HCT116 (cell line): ENCODE results near the gene ZNF423. TPM values are rescaled to one million over a fixed set of nuclear protein-coding genes. Genes with fewer than 3 reads are reported as not detected.

Experiments
- ATAC-seq: fragments of 200-7000 bp; cut with Tn5 transposase; 2 replicates; pipeline ENCODE4 v1.9.1; 2020; ENCODE audit warnings: mild to moderate bottlenecking, moderate library complexity
- BruUV-seq: library from RNA; stranded (reverse); fragments of 400-500 nt; replicated peaks from 2 replicates; lab custom pipeline; 2021; lab: Mats Ljungman, UMichigan
- CTCF ChIA-PET: fragments of 300-600 bp; sonication (Branson Sonifier 250); formaldehyde crosslinking; loops from one replicate; lab custom pipeline; 2021; ENCODE audit warnings: antibody characterized with exemption; lab: Charles Lee
- POLR2A ChIA-PET: fragments of 300-600, 350-600 bp; sonication (Branson Sonifier 250); formaldehyde crosslinking; loops from one replicate; lab custom pipeline; 2021; ENCODE audit warnings: antibody characterized with exemption; lab: Charles Lee
- RAD21 ChIA-PET, 2 experiments: fragments of 300-600 bp; sonication (Branson Sonifier 250); formaldehyde crosslinking; loops; one replicate each; lab custom pipeline; 2023; ENCODE audit warnings: low total read pairs in 2 of 2; ENCODE audit not compliant: uncharacterized antibody in 2 of 2, unreplicated experiment in 2 of 2, low non-redundant PET in 1 of 2; lab: Charles Lee
- DNase-seq: peaks from one replicate; pipeline ENCODE4 v3.0.0-alpha.2; 2010; ENCODE audit warnings: low read depth, low spot score
- H2AFZ ChIP-seq: fragments of 200-600 bp; shearing (Covaris generic), sonication (generic); 2 replicates; pipeline ENCODE4 v1.6.1; 2017; ENCODE audit warnings: low read depth, mixed run types, mixed read lengths, antibody characterized with exemption, low read length; ENCODE audit not compliant: poor library complexity, severe bottlenecking
- H3K27ac ChIP-seq: 2 replicates; pipeline ENCODE4 v1.5.1; 2012; ENCODE audit warnings: low read depth, low read length
- H3K27me3 ChIP-seq: fragments of 200-600 bp; sonication (generic); 2 replicates; pipeline ENCODE4 v1.6.1; 2016; ENCODE audit warnings: mixed run types, low read length, mixed read lengths; ENCODE audit not compliant: insufficient read depth
- H3K36me3 ChIP-seq, 2 experiments: fragments of 200-500 bp in 1 of 2; fragments of 200-600 bp in 1 of 2; sonication (Bioruptor generic) in 1 of 2; sonication (generic) in 1 of 2; 2 replicates each; pipeline versions ENCODE4 v1.5.1 to v1.6.1; 2014 to 2016; ENCODE audit warnings: low read length in 2 of 2, inconsistent platforms in 1 of 2, mixed read lengths in 1 of 2, mixed run types in 1 of 2; ENCODE audit not compliant: insufficient read depth in 2 of 2, control insufficient read depth in 1 of 2
- H3K4me1 ChIP-seq, 2 experiments: fragments of 200-600 bp in 1 of 2; sonication (generic) in 1 of 2; 2 replicates each; pipeline versions ENCODE4 v1.5.1 to v1.6.1; 2012 to 2017; ENCODE audit warnings: low read length in 2 of 2, inconsistent platforms in 1 of 2, mild to moderate bottlenecking in 1 of 2, mixed read lengths in 1 of 2, mixed run types in 1 of 2, moderate library complexity in 1 of 2; ENCODE audit not compliant: insufficient read depth in 2 of 2, control insufficient read depth in 1 of 2
- H3K4me2 ChIP-seq: fragments of 200-600 bp; sonication (generic); 2 replicates; pipeline ENCODE4 v1.6.1; 2017; ENCODE audit warnings: mixed run types, low read length, mixed read lengths
- H3K4me3 ChIP-seq, 2 experiments: fragments of 200-600 bp in 1 of 2; sonication (generic) in 1 of 2; replicated peaks in 1 of 2; 2 replicates each; pipeline ENCODE4 v1.5.1; 2011 to 2016; ENCODE audit warnings: low read length in 2 of 2, control low read depth in 1 of 2, low read depth in 1 of 2, mild to moderate bottlenecking in 1 of 2, mixed read lengths in 1 of 2, mixed run types in 1 of 2
- H3K79me2 ChIP-seq: fragments of 200-600 bp; sonication (generic); 2 replicates; pipeline ENCODE4 v1.6.1; 2017; ENCODE audit warnings: mild to moderate bottlenecking, mixed run types, low read length, moderate library complexity, mixed read lengths; ENCODE audit not compliant: insufficient read depth
- H3K9ac ChIP-seq: fragments of 200-600 bp; sonication (generic); 2 replicates; pipeline ENCODE4 v1.6.1; 2016; ENCODE audit warnings: low read length, mixed read lengths
- H3K9me2 ChIP-seq: fragments of 200-600 bp; sonication (generic), shearing (Covaris generic); 2 replicates; pipeline ENCODE4 v1.6.1; 2017; ENCODE audit warnings: mixed run types, mild to moderate bottlenecking, moderate library complexity; ENCODE audit not compliant: insufficient read depth
- H3K9me3 ChIP-seq, 2 experiments: fragments of 200-500 bp in 1 of 2; fragments of 200-600 bp in 1 of 2; sonication (Bioruptor generic) in 1 of 2; sonication (generic) in 1 of 2; 2 replicates each; pipeline ENCODE4 v1.6.1; 2014 to 2017; ENCODE audit warnings: low read length in 2 of 2, mixed read lengths in 2 of 2, inconsistent platforms in 1 of 2, low read depth in 1 of 2, mild to moderate bottlenecking in 1 of 2, mixed run types in 1 of 2, moderate library complexity in 1 of 2; ENCODE audit not compliant: control insufficient read depth in 1 of 2, insufficient read depth in 1 of 2
- H4K20me1 ChIP-seq: fragments of 200-600 bp; sonication (generic), shearing (Covaris generic); 2 replicates; pipeline ENCODE4 v1.6.1; 2017; ENCODE audit warnings: mixed run types, mild to moderate bottlenecking, moderate library complexity; ENCODE audit not compliant: insufficient read depth
- ATF3 ChIP-seq: IDR thresholded peaks from 2 replicates; pipeline ENCODE4 v1.6.1; 2012
- CBX3 ChIP-seq: IDR thresholded peaks from 2 replicates; pipeline ENCODE4 v1.6.1; 2012; ENCODE audit warnings: low read depth
- CEBPB ChIP-seq: IDR thresholded peaks from 2 replicates; pipeline ENCODE4 v1.6.1; 2012; ENCODE audit warnings: low read depth
- CTCF ChIP-seq, 3 experiments: fragments of 200-600 bp in 1 of 3; sonication (generic) in 1 of 3; IDR thresholded peaks in 2 of 3; conservative IDR thresholded peaks in 1 of 3; 2 replicates each; pipeline ENCODE4 v1.5.1; 2012 to 2017; ENCODE audit warnings: low read depth in 2 of 3, low read length in 2 of 3, antibody characterized with exemption in 1 of 3, borderline replicate concordance in 1 of 3, control low read depth in 1 of 3, mild to moderate bottlenecking in 1 of 3, mixed read lengths in 1 of 3, mixed run types in 1 of 3, moderate library complexity in 1 of 3; ENCODE audit not compliant: insufficient read depth in 1 of 3
- EZH2phosphoT487 ChIP-seq: fragments of 200-600 bp; IDR thresholded peaks from 2 replicates; pipeline ENCODE4 v1.6.1; 2018; ENCODE audit warnings: antibody characterized with exemption, borderline replicate concordance
- FOSL1 ChIP-seq: IDR thresholded peaks from 2 replicates; pipeline ENCODE4 v1.6.1; 2012; ENCODE audit warnings: low read depth
- JUND ChIP-seq: IDR thresholded peaks from 2 replicates; pipeline ENCODE4 v1.6.1; 2012
- MAX ChIP-seq: IDR thresholded peaks from 2 replicates; pipeline ENCODE4 v1.6.1; 2012
- POLR2A ChIP-seq: IDR thresholded peaks from 2 replicates; pipeline ENCODE4 v1.7.0; 2011; ENCODE audit warnings: borderline replicate concordance; ENCODE audit not compliant: insufficient read depth, insufficient read length; ENCODE audit errors: extremely low read depth
- POLR2AphosphoS5 ChIP-seq: IDR thresholded peaks from 2 replicates; pipeline ENCODE4 v1.6.1; 2011; ENCODE audit warnings: mild to moderate bottlenecking, low read depth, low read length, moderate library complexity
- RAD21 ChIP-seq: IDR thresholded peaks from 2 replicates; pipeline ENCODE4 v1.6.1; 2012; ENCODE audit warnings: low read depth, mild to moderate bottlenecking
- SIN3A ChIP-seq: IDR thresholded peaks from 2 replicates; pipeline ENCODE4 v1.6.1; 2012; ENCODE audit warnings: low read depth
- SP1 ChIP-seq: IDR thresholded peaks from 2 replicates; pipeline ENCODE4 v1.6.1; 2012; ENCODE audit warnings: low read depth
- ZFX ChIP-seq: fragments of 450-650 bp; IDR thresholded peaks from 2 replicates; pipeline ENCODE4 v1.6.1; 2017
- ZNF274 ChIP-seq: fragments of 200-500 bp; sonication (Bioruptor generic); IDR thresholded peaks from 2 replicates; pipeline ENCODE4 v1.6.1; 2014; ENCODE audit warnings: mild to moderate bottlenecking, low read depth, low read length, inconsistent platforms
- intact Hi-C: fragments of 100-400 bp; cut with micrococcal nuclease; formaldehyde crosslinking; loops from 2 replicates; pipeline ENCODE4 v1.10.0; 2022
- total RNA-seq: library from RNA; stranded (reverse); gene quantifications from one replicate; pipeline ENCODE4 v1.2.1, GENCODE V29; 2021; ENCODE audit not compliant: unreplicated experiment

ZNF423 gene
- total RNA-seq, 1 experiment from 2014 or later: 0.22 TPM

DNA sequence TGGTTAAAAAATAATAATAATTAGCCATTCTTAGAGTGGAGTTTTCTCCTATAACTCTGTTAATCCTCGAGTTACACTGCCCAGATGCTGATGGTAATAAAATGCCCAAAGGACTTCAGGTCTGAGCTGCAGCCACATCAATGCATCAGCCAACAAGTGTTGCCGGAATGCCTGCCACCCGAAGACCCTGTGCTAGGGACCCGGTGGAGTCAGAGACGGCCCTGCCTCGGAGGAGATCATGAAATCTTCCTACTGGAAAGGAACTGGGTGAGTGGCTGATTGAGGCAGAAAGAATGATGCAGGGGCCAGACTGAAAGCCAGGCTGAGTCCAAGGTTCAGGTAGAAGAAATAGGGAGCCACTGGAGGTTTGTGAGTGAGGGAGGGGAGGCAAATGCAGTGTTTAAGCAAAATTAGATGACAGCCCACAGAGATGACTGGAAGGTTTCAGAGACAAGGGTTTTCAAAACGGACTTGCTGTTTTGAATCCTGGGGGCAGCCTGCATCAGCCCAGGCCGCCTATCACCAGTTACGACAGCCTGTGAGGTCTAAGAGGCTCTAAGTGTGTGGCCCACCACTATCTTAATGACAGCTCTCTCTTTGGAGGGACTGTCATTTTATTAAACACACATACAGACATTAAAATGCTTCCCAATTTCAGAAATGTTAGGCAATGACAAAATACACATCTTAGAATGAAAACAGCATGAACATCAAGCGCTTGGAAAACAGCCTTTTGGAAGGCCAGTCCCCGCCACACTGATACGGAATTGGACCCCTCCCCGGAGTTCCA lies 100.0 kb downstream of the ZNF423 start:
- Histone ChIP-seq H3K36me3 (no peaks in the 10 kb centered on the region), H3K9me3 (no peaks in the 10 kb centered on the region), H3K9ac (no peak overlapping the region), H3K4me1 (no peaks in the 10 kb centered on the region; a peak in 1 of 4 replicates), H3K9me2 (no peaks in the 10 kb centered on the region), H3K27me3 (peaks cover 6% of the 10 kb centered on the region; the same call in 1 of the 2 replicates), H3K4me3 (no peak overlapping the region), H2AFZ (no peak overlapping the region), H3K4me2 (no peak overlapping the region), H3K79me2 (no peaks in the 10 kb centered on the region), H4K20me1 (no peaks in the 10 kb centered on the region), H3K27ac (no peak overlapping the region)
- POLR2A ChIA-PET: no interaction called here
- ATAC-seq (no peak), DNase-seq (no peak)
- BruUV-seq: no TSS peak
- CTCF ChIA-PET: no interaction called here
- intact Hi-C loops: loop anchor here (10.0 kb wide), 1 partner anchor 141 kb away; no protein-coding TSS in a partner anchor
- RAD21 ChIA-PET: no interaction called here
- no peak for TF ChIP-seq MAX
- TF ChIP-seq CEBPB: no peak
- no peak for TF ChIP-seq ZFX
- TF ChIP-seq JUND: no peak
- no peak for TF ChIP-seq SIN3A
- no peak for TF ChIP-seq POLR2AphosphoS5

DNA sequence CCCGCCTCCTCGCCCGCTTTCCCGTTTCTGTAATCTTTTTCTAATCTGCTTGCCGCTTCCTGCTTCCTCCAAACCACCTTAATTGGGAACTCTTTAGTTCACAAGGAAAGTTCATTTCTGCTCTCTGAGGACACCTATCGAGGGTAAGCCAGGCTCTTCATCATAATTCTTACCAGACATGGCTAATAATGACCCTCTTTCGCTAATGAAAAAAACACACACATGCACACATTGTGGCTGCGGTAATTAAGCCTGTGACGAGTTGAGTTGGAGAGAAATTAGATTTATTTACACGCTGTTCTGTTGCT lies 100.6 kb downstream of the ZNF423 start:
- BruUV-seq: no TSS peak
- Histone ChIP-seq H3K27ac (no peak overlapping the region), H3K4me2 (peak overlapping the region; percentile 2; the same call in 1 of the 2 replicates), H3K4me1 (no peaks in the 10 kb centered on the region; a peak in 1 of 4 replicates), H3K4me3 (no peak overlapping the region), H3K9me2 (no peaks in the 10 kb centered on the region), H3K27me3 (peaks cover 9% of the 10 kb centered on the region; the same call in 1 of the 2 replicates), H3K79me2 (no peaks in the 10 kb centered on the region), H3K36me3 (no peaks in the 10 kb centered on the region), H2AFZ (no peak overlapping the region), H3K9ac (no peak overlapping the region), H3K9me3 (no peaks in the 10 kb centered on the region), H4K20me1 (no peaks in the 10 kb centered on the region)
- ChIA-PET CTCF (no interaction called here), POLR2A (no interaction called here), RAD21 (no interaction called here)
- peak; percentile 10 for DNase-seq
- intact Hi-C loops: loop anchor here (10.0 kb wide), 1 partner anchor 140 kb away; no protein-coding TSS in a partner anchor
- TF ChIP-seq CBX3 (no peak), FOSL1 (no peak), ATF3 (no peak), MAX (no peak), EZH2phosphoT487 (no peak), SP1 (no peak), RAD21 (peak; percentile 21; the same call in 1 of the 2 replicates), ZNF274 (no peak), CTCF (IDR thresholded peaks at IDR 0.05 in 2 of 3, conservative IDR thresholded peaks at IDR 0.05 in 1 of 3; ENCODE audit: borderline replicate concordance in 1 of 3, insufficient read depth in 1 of 3, low read depth in 2 of 3, low read length in 2 of 3) (peak in 2 of 3 experiments; percentile 29 to 37; a peak in 2 of 6 replicates), POLR2A (no peak), POLR2AphosphoS5 (no peak), ZFX (no peak)
- ATAC-seq: peak; percentile 84
